HepG2 (cell line): ENCODE results near the gene MTHFD1L. TPM values are rescaled to one million over a fixed set of nuclear protein-coding genes. Genes with fewer than 3 reads are reported as not detected.

Experiments used
- ATAC-seq: fragments of 200-7000 bp; cut with Tn5 transposase; 3 replicates; pipeline ENCODE4 v1.9.1; 2020; ENCODE audit warnings: mild to moderate bottlenecking, moderate library complexity
- BruUV-seq: library from RNA; stranded (reverse); fragments of 400-500 nt; replicated peaks from 2 replicates; lab custom pipeline; 2021; lab: Mats Ljungman, UMichigan
- CTCF ChIA-PET: fragments of 300-600 bp; formaldehyde crosslinking; extraction: SDS; loops from one replicate; lab custom pipeline; 2021; ENCODE audit warnings: low total read pairs, inconsistent platforms, low intra/inter-chr PET ratio; lab: Yijun Ruan, JAX
- POLR2A ChIA-PET: fragments of 350-600 bp; sonication (Branson Sonifier 250); formaldehyde crosslinking; loops from one replicate; lab custom pipeline; 2020; ENCODE audit warnings: antibody characterized with exemption, inconsistent platforms; lab: Yijun Ruan, JAX
- DNase-seq: peaks from one replicate; pipeline ENCODE4 v3.0.0-alpha.2; 2015; ENCODE audit warnings: low spot score
- FAIRE-seq: peaks from 3 replicates; lab custom pipeline; 2011; peaks lifted over from hg19 to GRCh38; lab: Jason Lieb, UNC
- H2AFZ ChIP-seq: one replicate; pipeline ENCODE4 v1.6.1; 2011; ENCODE audit warnings: low read length, inconsistent platforms
- H3K27ac ChIP-seq: fragments of 300-600 bp; 3 replicates; pipeline ENCODE4 v1.8.0; 2011; ENCODE audit warnings: mixed run types, mild to moderate bottlenecking, mixed read lengths, low read length, inconsistent platforms; ENCODE audit not compliant: insufficient read depth; ENCODE audit errors: extremely low read length
- H3K27me3 ChIP-seq, 2 experiments: fragments of 200-600 bp in 1 of 2; 2 replicates in 1 of 2; 3 replicates in 1 of 2; pipeline versions ENCODE4 v1.6.0 to v1.8.0; 2011; ENCODE audit warnings: low read length in 2 of 2, mild to moderate bottlenecking in 2 of 2, moderate library complexity in 2 of 2, inconsistent platforms in 1 of 2; ENCODE audit not compliant: insufficient read depth in 2 of 2, control insufficient read depth in 1 of 2
- H3K36me3 ChIP-seq, 2 experiments: fragments of 200-600 bp in 1 of 2; replicated peaks in 1 of 2; 2 replicates in 1 of 2; 3 replicates in 1 of 2; pipeline versions ENCODE4 v1.5.1 to v1.8.0; 2011; ENCODE audit warnings: low read length in 2 of 2, inconsistent platforms in 1 of 2; ENCODE audit not compliant: insufficient read depth in 2 of 2, control insufficient read depth in 1 of 2
- H3K4me1 ChIP-seq: 2 replicates; pipeline ENCODE4 v1.5.1; 2012; ENCODE audit warnings: low read length, inconsistent platforms; ENCODE audit not compliant: insufficient read depth
- H3K4me2 ChIP-seq: 2 replicates; pipeline ENCODE4 v1.6.0; 2011; ENCODE audit warnings: low read depth, low read length, inconsistent platforms
- H3K4me3 ChIP-seq, 3 experiments: fragments of 200-600 bp in 1 of 3; sonication (generic), shearing (Covaris generic) in 1 of 3; replicated peaks in 1 of 3; 2 replicates each; pipeline ENCODE4 v1.5.1; 2011 to 2016; ENCODE audit warnings: low read length in 3 of 3, inconsistent platforms in 2 of 3, low read depth in 2 of 3, mild to moderate bottlenecking in 2 of 3, control low read depth in 1 of 3, mixed read lengths in 1 of 3; ENCODE audit not compliant: insufficient read depth in 1 of 3
- H3K79me2 ChIP-seq: one replicate; pipeline ENCODE4 v1.6.1; 2011; ENCODE audit warnings: low read length, inconsistent platforms; ENCODE audit not compliant: insufficient read depth
- H3K9ac ChIP-seq: 2 replicates; pipeline ENCODE4 v1.6.0; 2011; ENCODE audit warnings: mild to moderate bottlenecking, low read depth, low read length, inconsistent platforms; ENCODE audit not compliant: insufficient read depth
- H3K9me3 ChIP-seq: 2 replicates; pipeline ENCODE4 v1.5.1; 2012; ENCODE audit warnings: mild to moderate bottlenecking, low read length
- H4K20me1 ChIP-seq: 2 replicates; pipeline ENCODE4 v1.6.0; 2011; ENCODE audit warnings: inconsistent platforms, mild to moderate bottlenecking, low read length, moderate library complexity; ENCODE audit not compliant: insufficient read depth
- KLF6 ChIP-seq: IDR thresholded peaks from 2 replicates; pipeline ENCODE4 v1.8.0; 2016; ENCODE audit warnings: missing biosample characterization, missing genetic modification reagents
- MIER2 ChIP-seq: IDR thresholded peaks from 2 replicates; pipeline ENCODE4 v1.6.1; 2016; ENCODE audit warnings: missing biosample characterization, missing genetic modification reagents
- RFX1 ChIP-seq: fragments of 450-650 bp; IDR thresholded peaks from 2 replicates; pipeline ENCODE4 v1.6.1; 2017
- SP2 ChIP-seq: sonication (generic); formaldehyde crosslinking; IDR thresholded peaks from 2 replicates; pipeline ENCODE4 v1.5.1; 2020; ENCODE audit warnings: mild to moderate bottlenecking, missing genetic modification reagents
- ZBTB21 ChIP-seq: sonication (generic); formaldehyde crosslinking; IDR thresholded peaks from 2 replicates; pipeline ENCODE4 v1.4.0; 2020; ENCODE audit warnings: missing genetic modification reagents
- ZNF17 ChIP-seq: sonication (generic); formaldehyde crosslinking; IDR thresholded peaks from 2 replicates; pipeline ENCODE4 v1.5.0; 2020; ENCODE audit warnings: mild to moderate bottlenecking, missing genetic modification reagents
- ZNF431 ChIP-seq: sonication (generic); formaldehyde crosslinking; IDR thresholded peaks from 2 replicates; pipeline ENCODE4 v1.9.0; 2022; ENCODE audit warnings: missing genetic modification reagents, low read depth, mild to moderate bottlenecking, borderline replicate concordance
- WGBS: methylation state at CpG from one replicate; pipeline ENCODE4 v1.1.6; 2017; ENCODE audit warnings: low lambda C conversion rate; 5-methylcytosine and 5-hydroxymethylcytosine counted together
- in situ Hi-C: cut with HindIII; loops from 2 replicates; pipeline ENCODE4 v1.10.0; 2017; ENCODE audit warnings: low pct_unique_long_range_greater_than_20kb; ENCODE audit not compliant: extremely low pct_ligation_motif_present
- intact Hi-C: fragments of 100-400 bp; cut with micrococcal nuclease; formaldehyde crosslinking; loops from one replicate; pipeline ENCODE4 v1.10.0; 2022; ENCODE audit not compliant: unreplicated experiment
- polyA plus RNA-seq, 8 experiments: library from polyadenylated mRNA; depleted of rRNA in 3 of 8; stranded (reverse) in 7 of 8; unstranded in 1 of 8; fragments of >200 nt; fragmentation: Illumina TruSeq in 4 of 8; extraction: Trizol in 4 of 8; gene quantifications; 2 replicates each; pipeline versions ENCODE4 v1.2.1 to v1.2.3, GENCODE V29; 2011 to 2016; ENCODE audit warnings: low read depth in 4 of 8, missing spikeins in 1 of 8, mixed read lengths in 1 of 8; ENCODE audit not compliant: insufficient read depth in 1 of 8
- total RNA-seq, 5 experiments: library from RNA; depleted of rRNA; stranded (reverse); fragments of >200 nt; fragmentation: Illumina TruSeq; extraction: Trizol; gene quantifications; 2 replicates each; pipeline ENCODE4 v1.2.3, GENCODE V29; 2016; ENCODE audit warnings: low read depth in 1 of 5
- TF ChIP-seq, protein P1 (sequence below): sonication (generic); formaldehyde crosslinking; IDR thresholded peaks from 2 replicates; pipeline ENCODE4 v1.5.0; 2020; ENCODE audit warnings: mild to moderate bottlenecking, missing genetic modification reagents, borderline replicate concordance
- TF ChIP-seq, protein P2 (sequence below): IDR thresholded peaks from 2 replicates; pipeline ENCODE4 v1.6.1; 2016
- TF ChIP-seq, protein P3 (sequence below): sonication (generic); formaldehyde crosslinking; IDR thresholded peaks from 2 replicates; pipeline ENCODE4 v1.5.0; 2020; ENCODE audit warnings: missing genetic modification reagents
- TF ChIP-seq, protein P4 (sequence below): sonication (generic); formaldehyde crosslinking; IDR thresholded peaks from 2 replicates; pipeline ENCODE4 v1.5.1; 2020; ENCODE audit warnings: missing genetic modification reagents, mild to moderate bottlenecking, borderline replicate concordance

The MTHFD1L gene
- total and polyA plus RNA-seq, 2 of the 13 experiments (the other 11 are each of a cell fraction or from before 2014, with no cell fraction given), result 24.0 to 39.6 TPM

DNA sequence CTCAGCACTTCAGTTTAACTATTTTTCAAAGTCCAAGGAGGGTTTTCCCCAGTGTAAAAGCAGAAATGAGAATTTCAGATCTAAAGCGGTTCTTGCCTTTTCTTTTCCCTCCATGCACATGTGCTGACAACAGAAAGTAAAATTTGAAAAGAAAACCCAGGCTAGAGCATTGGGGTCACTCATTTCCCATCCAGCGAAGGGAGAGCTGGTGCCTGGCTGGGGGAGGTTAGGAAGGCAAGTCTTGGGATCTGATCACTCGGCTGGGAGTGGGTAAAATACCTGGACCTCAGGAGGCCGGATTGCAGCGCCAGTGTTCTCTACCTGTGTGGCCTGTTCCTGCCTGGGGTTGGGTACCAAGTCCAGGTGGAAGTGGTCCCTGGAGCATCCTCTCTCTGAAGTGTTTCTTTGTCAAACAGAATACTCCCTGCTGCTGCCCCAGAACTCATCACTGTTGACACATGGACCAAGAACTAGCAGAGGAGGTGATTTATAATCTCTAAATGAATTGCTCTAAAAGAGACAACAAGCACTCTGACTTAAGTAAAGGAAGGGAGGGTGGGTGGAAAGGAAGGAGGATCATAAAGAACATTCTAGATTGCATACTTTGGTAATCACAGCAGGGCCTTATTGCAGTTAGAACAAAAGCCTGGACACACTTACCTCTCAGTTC is 136.0 kb downstream of the MTHFD1L start (continued):
- TF ChIP-seq, protein P1, sequence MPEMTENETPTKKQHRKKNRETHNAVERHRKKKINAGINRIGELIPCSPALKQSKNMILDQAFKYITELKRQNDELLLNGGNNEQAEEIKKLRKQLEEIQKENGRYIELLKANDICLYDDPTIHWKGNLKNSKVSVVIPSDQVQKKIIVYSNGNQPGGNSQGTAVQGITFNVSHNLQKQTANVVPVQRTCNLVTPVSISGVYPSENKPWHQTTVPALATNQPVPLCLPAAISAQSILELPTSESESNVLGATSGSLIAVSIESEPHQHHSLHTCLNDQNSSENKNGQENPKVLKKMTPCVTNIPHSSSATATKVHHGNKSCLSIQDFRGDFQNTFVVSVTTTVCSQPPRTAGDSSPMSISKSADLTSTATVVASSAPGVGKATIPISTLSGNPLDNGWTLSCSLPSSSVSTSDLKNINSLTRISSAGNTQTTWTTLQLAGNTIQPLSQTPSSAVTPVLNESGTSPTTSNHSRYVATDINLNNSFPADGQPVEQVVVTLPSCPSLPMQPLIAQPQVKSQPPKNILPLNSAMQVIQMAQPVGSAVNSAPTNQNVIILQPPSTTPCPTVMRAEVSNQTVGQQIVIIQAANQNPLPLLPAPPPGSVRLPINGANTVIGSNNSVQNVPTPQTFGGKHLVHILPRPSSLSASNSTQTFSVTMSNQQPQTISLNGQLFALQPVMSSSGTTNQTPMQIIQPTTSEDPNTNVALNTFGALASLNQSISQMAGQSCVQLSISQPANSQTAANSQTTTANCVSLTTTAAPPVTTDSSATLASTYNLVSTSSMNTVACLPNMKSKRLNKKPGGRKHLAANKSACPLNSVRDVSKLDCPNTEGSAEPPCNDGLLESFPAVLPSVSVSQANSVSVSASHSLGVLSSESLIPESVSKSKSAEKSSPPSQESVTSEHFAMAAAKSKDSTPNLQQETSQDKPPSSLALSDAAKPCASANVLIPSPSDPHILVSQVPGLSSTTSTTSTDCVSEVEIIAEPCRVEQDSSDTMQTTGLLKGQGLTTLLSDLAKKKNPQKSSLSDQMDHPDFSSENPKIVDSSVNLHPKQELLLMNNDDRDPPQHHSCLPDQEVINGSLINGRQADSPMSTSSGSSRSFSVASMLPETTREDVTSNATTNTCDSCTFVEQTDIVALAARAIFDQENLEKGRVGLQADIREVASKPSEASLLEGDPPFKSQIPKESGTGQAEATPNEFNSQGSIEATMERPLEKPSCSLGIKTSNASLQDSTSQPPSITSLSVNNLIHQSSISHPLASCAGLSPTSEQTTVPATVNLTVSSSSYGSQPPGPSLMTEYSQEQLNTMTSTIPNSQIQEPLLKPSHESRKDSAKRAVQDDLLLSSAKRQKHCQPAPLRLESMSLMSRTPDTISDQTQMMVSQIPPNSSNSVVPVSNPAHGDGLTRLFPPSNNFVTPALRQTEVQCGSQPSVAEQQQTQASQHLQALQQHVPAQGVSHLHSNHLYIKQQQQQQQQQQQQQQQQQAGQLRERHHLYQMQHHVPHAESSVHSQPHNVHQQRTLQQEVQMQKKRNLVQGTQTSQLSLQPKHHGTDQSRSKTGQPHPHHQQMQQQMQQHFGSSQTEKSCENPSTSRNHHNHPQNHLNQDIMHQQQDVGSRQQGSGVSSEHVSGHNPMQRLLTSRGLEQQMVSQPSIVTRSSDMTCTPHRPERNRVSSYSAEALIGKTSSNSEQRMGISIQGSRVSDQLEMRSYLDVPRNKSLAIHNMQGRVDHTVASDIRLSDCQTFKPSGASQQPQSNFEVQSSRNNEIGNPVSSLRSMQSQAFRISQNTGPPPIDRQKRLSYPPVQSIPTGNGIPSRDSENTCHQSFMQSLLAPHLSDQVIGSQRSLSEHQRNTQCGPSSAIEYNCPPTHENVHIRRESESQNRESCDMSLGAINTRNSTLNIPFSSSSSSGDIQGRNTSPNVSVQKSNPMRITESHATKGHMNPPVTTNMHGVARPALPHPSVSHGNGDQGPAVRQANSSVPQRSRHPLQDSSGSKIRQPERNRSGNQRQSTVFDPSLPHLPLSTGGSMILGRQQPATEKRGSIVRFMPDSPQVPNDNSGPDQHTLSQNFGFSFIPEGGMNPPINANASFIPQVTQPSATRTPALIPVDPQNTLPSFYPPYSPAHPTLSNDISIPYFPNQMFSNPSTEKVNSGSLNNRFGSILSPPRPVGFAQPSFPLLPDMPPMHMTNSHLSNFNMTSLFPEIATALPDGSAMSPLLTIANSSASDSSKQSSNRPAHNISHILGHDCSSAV (CRISPR knock-in tag), result no peak
- TF ChIP-seq ZNF17 (CRISPR knock-in tag), result no peak
- TF ChIP-seq SP2, result no peak

DNA sequence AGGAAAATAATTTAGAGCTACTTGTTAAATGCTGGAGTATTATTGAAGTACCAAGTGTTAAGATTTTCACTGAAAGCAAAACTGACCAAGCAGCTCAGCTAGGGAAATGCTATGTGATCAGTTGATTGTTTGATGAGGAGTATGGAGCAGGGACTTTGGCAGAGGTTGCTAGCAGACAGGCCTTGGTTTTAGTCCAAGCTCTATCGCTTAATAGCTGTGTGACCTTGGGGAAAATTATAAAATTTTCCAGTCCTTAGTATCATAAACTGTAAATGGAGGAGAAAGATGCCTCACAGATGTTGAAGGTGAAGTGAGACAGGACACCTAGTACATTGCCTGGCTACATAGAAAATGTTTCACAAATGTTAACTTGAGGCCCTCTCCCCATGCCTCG is 136.6 kb downstream of the MTHFD1L start:
- DNase-seq (no peak), FAIRE-seq (no peak), ATAC-seq (no peak)
- ChIA-PET POLR2A (no interaction called here), CTCF (no interaction called here)
- peaks cover 3 to 6% of the 10 kb centered on the region in 2 experiments for H3K36me3 ChIP-seq
- intact Hi-C loops, result no loop called here
- in situ Hi-C loops, result no loop called here
- peaks cover 9% of the 10 kb centered on the region for H3K4me1 ChIP-seq
- no peaks in the 10 kb centered on the region for H3K79me2 ChIP-seq
- H3K27me3 ChIP-seq, result no peaks in the 10 kb centered on the region
- 97% methylated on average over 2 of the region's 2 CpGs for WGBS
- no peaks in the 10 kb centered on the region for H3K9me3 ChIP-seq
- no peak overlapping the region for H3K4me3 ChIP-seq
- BruUV-seq, result no TSS peak
- H3K4me2 ChIP-seq, result no peak overlapping the region
- no peak overlapping the region for H2AFZ ChIP-seq
- H3K27ac ChIP-seq, result no peak overlapping the region
- no peaks in the 10 kb centered on the region; the same call in 1 of the 2 replicates for H4K20me1 ChIP-seq
- no peak overlapping the region for H3K9ac ChIP-seq
- TF ChIP-seq RFX1, result no peak
- TF ChIP-seq, protein P2, sequence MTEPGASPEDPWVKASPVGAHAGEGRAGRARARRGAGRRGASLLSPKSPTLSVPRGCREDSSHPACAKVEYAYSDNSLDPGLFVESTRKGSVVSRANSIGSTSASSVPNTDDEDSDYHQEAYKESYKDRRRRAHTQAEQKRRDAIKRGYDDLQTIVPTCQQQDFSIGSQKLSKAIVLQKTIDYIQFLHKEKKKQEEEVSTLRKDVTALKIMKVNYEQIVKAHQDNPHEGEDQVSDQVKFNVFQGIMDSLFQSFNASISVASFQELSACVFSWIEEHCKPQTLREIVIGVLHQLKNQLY, result no peak
- TF ChIP-seq, protein P3, sequence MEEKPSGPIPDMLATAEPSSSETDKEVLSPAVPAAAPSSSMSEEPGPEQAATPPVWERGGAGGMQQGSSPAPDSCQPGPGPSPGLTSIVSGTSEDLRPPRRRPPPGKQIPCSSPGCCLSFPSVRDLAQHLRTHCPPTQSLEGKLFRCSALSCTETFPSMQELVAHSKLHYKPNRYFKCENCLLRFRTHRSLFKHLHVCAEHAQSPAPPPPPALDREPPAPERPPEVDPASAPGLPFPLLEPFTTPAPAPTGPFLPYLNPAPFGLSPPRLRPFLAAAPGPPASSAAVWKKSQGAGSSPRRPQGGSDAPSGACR (CRISPR knock-in tag), result no peak
- no peak for TF ChIP-seq ZNF431 (CRISPR knock-in tag)
- no peak for TF ChIP-seq KLF6 (CRISPR knock-in tag)
- TF ChIP-seq ZBTB21 (CRISPR knock-in tag), result no peak
- TF ChIP-seq MIER2 (CRISPR knock-in tag), result no peak
- TF ChIP-seq, protein P4, sequence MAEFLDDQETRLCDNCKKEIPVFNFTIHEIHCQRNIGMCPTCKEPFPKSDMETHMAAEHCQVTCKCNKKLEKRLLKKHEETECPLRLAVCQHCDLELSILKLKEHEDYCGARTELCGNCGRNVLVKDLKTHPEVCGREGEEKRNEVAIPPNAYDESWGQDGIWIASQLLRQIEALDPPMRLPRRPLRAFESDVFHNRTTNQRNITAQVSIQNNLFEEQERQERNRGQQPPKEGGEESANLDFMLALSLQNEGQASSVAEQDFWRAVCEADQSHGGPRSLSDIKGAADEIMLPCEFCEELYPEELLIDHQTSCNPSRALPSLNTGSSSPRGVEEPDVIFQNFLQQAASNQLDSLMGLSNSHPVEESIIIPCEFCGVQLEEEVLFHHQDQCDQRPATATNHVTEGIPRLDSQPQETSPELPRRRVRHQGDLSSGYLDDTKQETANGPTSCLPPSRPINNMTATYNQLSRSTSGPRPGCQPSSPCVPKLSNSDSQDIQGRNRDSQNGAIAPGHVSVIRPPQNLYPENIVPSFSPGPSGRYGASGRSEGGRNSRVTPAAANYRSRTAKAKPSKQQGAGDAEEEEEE (CRISPR knock-in tag), result no peak
